ENCODE results near the gene NLGN2.

The NLGN2 gene

GRCh38 chr17:7414837-7415236 lies 7.2 kb downstream of the NLGN2 start:
- no peak for DNase-seq

DNA sequence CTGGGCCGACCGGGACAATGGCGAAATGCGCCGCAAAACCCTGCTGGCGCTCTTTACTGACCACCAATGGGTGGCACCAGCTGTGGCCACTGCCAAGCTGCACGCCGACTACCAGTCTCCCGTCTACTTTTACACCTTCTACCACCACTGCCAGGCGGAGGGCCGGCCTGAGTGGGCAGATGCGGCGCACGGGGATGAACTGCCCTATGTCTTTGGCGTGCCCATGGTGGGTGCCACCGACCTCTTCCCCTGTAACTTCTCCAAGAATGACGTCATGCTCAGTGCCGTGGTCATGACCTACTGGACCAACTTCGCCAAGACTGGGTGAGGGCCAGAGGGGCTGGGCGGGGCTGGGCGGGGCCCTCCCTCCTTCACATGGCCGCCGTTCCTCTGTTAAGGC lies 8.1 kb downstream of the NLGN2 start:
- DNase-seq: no peak

DNA sequence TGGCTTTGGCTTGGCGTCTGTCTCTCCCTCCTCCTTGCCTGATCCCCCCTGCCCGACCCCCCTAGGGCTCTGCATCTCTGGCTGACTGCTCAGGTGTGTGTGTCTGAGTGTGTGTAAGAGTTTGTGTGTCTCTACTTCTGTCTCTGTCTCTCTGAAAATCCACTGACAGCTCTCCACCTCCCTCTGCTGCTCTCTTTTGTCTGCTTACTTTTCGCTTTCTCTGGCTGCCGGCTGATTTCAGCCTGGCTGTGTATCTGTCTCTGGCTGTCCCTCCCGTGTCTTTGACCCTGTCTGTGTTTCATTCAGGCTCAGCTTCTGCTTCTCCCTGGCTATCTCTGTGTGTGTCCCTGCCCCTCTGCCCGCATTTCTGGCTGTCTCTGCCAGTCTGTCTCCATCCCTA lies 8.7 kb downstream of the NLGN2 start:
- DNase-seq: no peak

DNA sequence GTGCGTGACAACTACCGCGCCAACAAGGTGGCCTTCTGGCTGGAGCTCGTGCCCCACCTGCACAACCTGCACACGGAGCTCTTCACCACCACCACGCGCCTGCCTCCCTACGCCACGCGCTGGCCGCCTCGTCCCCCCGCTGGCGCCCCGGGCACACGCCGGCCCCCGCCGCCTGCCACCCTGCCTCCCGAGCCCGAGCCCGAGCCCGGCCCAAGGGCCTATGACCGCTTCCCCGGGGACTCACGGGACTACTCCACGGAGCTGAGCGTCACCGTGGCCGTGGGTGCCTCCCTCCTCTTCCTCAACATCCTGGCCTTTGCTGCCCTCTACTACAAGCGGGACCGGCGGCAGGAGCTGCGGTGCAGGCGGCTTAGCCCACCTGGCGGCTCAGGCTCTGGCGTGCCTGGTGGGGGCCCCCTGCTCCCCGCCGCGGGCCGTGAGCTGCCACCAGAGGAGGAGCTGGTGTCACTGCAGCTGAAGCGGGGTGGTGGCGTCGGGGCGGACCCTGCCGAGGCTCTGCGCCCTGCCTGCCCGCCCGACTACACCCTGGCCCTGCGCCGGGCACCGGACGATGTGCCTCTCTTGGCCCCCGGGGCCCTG lies 9.5 kb downstream of the NLGN2 start:
- DNase-seq: no peak

DNA sequence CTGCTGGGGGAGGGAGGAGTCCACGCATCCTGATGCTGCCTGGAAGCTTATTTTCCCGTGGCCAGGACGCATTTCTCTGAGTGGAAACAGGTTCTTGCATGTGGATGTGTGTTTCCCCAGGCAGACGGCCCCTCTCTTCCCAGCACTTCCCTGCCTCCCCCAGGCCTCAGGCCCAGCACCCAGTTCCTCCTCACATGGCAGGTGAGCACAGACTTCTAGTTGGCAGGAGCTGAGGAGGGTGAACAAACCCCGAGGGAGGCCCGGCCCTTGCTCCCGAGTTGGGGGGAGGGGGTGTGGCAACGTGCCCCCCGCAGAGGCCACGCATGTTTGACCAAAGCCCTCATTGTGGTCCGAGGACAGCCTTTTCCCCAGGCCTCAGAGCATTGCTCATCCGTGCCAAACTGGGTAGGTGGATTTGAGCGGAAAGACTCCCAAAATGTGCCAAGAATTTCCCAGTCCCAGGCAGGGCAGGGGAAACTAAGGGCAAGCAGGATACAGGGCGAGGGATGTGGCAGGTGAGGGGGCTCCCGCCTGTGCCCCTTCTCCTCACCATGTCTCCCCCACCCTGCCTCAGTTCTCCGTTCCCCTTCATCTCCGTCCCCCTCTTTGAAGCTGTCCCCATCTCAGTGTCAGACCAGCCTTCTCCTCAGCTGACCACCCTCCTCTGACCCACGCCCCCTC lies 11.0 kb downstream of the NLGN2 start:
- DNase-seq: no peak

DNA sequence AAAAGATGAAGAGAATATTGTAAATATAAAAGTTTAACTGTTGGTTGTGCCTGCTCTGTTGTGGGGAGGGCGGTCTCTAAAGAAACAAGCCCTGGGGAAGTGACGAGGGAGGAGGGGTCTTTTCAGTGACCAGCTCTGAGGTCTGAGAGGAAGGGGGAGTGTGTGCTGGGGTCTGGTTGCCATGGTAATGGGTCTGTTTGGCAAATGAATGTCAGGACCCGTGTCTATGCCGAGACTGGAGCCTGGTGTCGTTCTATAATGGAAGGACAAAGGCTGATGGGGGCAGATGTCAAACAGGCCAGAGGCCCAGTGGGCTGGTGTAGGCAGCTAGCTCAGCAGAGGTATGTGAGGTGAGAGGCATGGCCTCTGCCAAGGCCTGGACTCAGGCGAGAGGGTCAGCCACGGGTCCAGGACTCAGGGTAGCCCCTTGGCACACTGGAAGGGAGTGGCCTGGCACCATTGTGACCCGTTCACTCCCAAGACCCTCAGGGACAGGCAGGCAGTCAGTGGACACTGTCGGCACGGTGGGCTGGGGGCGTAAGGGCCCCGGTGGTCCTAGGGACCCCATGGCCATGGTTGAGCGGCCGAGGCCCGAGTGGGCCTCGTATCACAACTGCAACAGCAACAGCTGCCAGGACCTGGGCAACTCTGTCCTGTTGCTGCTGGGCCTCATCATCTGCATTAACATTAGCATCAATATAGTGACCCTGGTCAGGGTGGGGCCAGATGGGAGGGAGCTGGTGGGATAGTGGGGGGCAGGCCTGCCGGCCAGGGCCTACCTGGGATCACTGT lies 12.4 kb downstream of the NLGN2 start, which contains the start of gene SPEM1:
Gene SPEM1, plus strand, starts transcription at position 506 of the 792 bp plus-strand sequence. Its CDS starts 61 bp downstream, at position 567.
- DNase-seq: no peak

- DNase-seq: no peak
Observed at GRCh38 chr17:7421186-7421585, 13.5 kb downstream of the NLGN2 start.

GRCh38 chr17:7423679-7424078 lies 16.0 kb downstream of the NLGN2 start:
- DNase-seq: no peak

DNA sequence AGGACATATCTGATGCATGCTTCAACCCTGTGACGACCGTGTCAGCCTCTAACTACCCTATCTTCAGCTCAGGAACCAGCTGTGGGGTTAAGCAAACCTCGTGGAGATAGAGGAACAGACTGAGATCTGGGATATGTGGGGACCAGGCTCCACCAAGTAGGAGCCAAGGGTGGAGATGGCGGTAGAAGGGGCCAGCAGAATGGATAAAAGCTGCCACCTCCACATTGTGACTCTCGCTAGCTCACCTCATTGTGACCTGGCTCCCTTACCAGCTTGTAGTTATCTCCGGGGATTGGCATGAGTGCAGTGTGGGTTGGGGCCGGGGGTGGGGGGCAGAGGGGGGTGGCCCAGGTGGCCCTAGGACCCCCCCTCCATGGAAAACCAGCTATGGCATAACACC lies 17.7 kb downstream of the NLGN2 start, which contains the start of gene SPEM2:
Gene SPEM2, plus strand, starts transcription at position 301 of the 400 bp plus-strand sequence. Its CDS starts 73 bp downstream, at position 374.
- no peak for DNase-seq

GRCh38 chr17:7425756-7426155 lies 18.1 kb downstream of the NLGN2 start:
- no peak for DNase-seq

GRCh38 chr17:7426203-7426863 lies 18.7 kb downstream of the NLGN2 start:
- DNase-seq: no peak

DNA sequence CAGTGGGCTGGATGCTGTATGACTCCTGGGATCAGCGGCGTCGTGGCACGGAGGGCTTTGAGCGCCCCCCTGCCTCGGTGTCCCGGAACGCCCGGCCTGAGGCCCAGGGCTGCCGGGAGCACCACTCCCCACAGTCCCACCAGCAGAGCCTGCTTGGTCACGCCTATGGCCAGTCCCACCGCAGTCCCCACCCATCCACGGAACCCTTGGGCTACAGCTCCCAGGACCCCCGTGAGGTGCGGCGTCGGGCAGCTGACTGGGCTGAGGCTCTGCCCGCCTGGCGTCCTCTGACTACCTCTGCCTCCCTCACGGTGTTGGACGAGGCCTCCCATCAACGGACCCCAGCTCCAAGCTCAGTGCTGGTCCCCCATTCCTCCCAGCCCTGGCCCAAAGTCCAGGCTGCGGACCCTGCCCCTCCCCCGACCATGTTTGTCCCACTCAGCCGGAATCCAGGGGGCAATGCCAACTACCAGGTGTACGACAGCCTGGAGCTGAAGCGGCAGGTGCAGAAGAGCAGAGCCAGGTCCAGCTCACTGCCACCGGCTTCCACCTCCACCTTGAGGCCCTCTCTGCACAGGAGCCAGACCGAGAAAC lies 19.3 kb downstream of the NLGN2 start:
- no peak for DNase-seq

- DNase-seq: no peak
Observed at GRCh38 chr17:7427549-7427948, 19.9 kb downstream of the NLGN2 start.

DNA sequence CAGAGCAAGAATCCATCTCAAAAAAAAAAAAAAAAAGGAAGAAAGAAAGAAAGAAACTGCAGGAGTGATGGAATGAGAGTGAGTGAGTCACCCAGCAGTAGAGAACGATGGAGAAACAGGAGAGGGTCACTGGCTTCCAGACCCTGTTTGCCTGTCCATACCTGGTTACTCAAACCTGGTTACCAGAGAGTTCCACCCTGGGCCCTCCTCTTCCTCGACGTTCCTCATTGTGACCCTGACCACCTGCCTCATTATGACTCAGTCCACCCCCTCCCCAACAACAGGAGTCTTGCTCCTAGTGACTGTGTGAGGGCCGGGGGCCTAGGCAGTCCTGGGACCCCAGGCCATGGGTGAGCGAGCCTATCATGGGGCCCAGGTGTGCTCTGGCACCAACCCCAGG lies 20.9 kb downstream of the NLGN2 start, which contains the start of gene SPEM3:
Gene SPEM3, plus strand, starts transcription at position 301 of the 400 bp plus-strand sequence. Its CDS starts 46 bp downstream, at position 347.
- no peak for DNase-seq

GRCh38 chr17:7429722-7430121 lies 22.1 kb downstream of the NLGN2 start:
- no peak for DNase-seq

- DNase-seq: no peak
Observed at GRCh38 chr17:7431231-7431630, 23.6 kb downstream of the NLGN2 start.

GRCh38 chr17:7432296-7432695 lies 24.7 kb downstream of the NLGN2 start:
- no peak for DNase-seq

DNA sequence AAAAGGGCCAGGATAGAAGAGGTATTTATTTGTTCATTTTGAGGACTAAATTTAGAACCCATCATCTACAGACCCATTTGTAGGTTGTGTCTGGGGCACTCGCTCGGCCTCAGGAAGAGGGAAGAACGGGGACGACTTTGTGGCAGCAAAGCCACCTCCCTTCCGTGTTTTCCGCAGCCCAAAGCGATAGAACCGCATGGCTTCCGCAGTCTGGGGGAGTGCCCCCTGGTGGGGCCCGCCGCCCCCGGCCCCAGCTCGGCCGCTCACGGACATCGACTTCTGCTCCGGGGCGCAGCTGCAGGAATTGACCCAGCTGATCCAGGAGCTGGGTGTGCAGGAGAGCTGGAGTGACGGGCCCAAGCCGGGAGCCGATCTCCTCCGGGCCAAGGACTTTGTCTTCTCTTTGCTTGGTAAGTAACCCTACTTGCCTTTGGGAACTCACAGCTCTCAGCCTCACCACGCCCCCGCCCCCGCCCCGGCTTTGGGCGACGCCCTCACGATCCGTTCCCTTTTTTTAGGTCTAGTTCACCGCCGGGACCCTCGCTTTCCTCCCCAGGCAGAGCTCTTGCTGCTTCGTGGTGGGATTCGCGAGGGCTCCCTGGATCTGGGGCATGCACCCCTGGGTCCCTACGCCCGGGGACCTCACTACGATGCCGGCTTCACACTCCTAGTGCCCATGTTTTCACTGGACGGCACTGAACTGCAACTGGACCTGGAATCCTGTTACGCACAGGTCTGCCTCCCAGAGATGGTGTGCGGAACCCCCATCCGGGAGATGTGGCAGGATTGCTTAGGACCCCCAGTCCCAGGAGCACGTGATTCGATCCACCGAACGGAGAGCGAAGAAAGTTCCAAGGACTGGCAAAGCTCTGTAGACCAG lies 28.3 kb downstream of the NLGN2 start:
- peak in 1 of 2 experiments; percentile 58 for DNase-seq

- DNase-seq: peak in 1 of 2 experiments; percentile 89
Observed at GRCh38 chr17:7436556-7437368, 29.1 kb downstream of the NLGN2 start.

- DNase-seq: no peak
Observed at GRCh38 chr17:7437369-7437863, 29.8 kb downstream of the NLGN2 start.

Data from NCI-H526 (cell line).